ENCODE measurements around the gene SLC38A4. TPM values are rescaled to one million over a fixed set of nuclear protein-coding genes. Genes with fewer than 3 reads are reported as not detected.

SLC38A4 gene
- total RNA-seq, 1 donor, result 0.72 TPM

GRCh38 chr12:46783871-46784270 lies 41.9 kb downstream of the SLC38A4 start:
- H3K27ac ChIP-seq (ENCODE audit: low read depth, low read length), result no peak overlapping the region
- peak overlapping the region; percentile 37 for H3K4me2 ChIP-seq (ENCODE audit: insufficient read depth, low read length)
- H3K9me3 ChIP-seq (ENCODE audit: low read depth, low read length), result no peaks in the 10 kb centered on the region
- H4K20me1 ChIP-seq (ENCODE audit: insufficient read depth, low read length), result no peaks in the 10 kb centered on the region
- H3K4me3 ChIP-seq (ENCODE audit: insufficient read depth, low read length), result no peak overlapping the region
- peaks cover 52% of the 10 kb centered on the region for H3K4me1 ChIP-seq (ENCODE audit: insufficient read depth, low read length)
- TF ChIP-seq CTCF (IDR thresholded peaks at IDR 0.05; ENCODE audit: extremely low read depth, low read depth, low read length), result no peak
- no peaks in the 10 kb centered on the region for H3K36me3 ChIP-seq (ENCODE audit: insufficient read depth, low read length)
- no peak for DNase-seq (ENCODE audit: insufficient read length, low spot score, missing footprints)
- no peaks in the 10 kb centered on the region for H3K27me3 ChIP-seq (ENCODE audit: insufficient read depth, low read length)
- no peaks in the 10 kb centered on the region for H3K79me2 ChIP-seq (ENCODE audit: insufficient read depth, low read length)
- H2AFZ ChIP-seq (ENCODE audit: low read length), result no peak overlapping the region

- peaks cover 14% of the 10 kb centered on the region for H3K4me1 ChIP-seq (ENCODE audit: insufficient read depth, low read length)
- H3K27me3 ChIP-seq (ENCODE audit: insufficient read depth, low read length), result no peaks in the 10 kb centered on the region
These were observed 45.9 kb downstream of the SLC38A4 start for GRCh38 chr12:46779879-46780278.

DNA sequence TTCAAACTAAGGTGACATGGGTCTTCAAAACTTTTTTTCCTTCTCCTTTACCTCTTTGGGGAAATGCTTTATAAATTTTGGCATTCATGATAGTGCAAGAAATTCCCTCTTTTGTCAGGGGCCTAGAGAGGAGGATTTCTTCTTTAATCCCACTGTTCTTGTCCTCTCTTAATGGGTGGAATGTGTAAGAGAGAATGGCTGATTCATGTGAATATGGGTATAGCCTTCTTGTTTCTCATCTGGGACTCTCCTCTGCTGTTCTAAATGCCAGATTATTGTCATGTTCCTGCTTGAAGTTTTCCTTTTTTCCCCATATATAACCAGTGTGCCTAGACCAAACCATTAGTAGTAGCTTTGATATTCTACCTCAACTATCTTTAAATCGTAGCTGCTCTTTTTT lies 46.7 kb downstream of the SLC38A4 start:
- no peak for DNase-seq (ENCODE audit: insufficient read length, low spot score, missing footprints)
- Histone ChIP-seq H3K9me3 (ENCODE audit: low read depth, low read length) (no peaks in the 10 kb centered on the region), H3K4me3 (ENCODE audit: insufficient read depth, low read length) (no peak overlapping the region), H3K4me2 (ENCODE audit: insufficient read depth, low read length) (no peak overlapping the region), H3K36me3 (ENCODE audit: insufficient read depth, low read length) (no peaks in the 10 kb centered on the region), H3K27ac (ENCODE audit: low read depth, low read length) (no peak overlapping the region), H3K79me2 (ENCODE audit: insufficient read depth, low read length) (no peaks in the 10 kb centered on the region), H3K27me3 (ENCODE audit: insufficient read depth, low read length) (no peaks in the 10 kb centered on the region), H2AFZ (ENCODE audit: low read length) (no peak overlapping the region), H4K20me1 (ENCODE audit: insufficient read depth, low read length) (no peaks in the 10 kb centered on the region), H3K4me1 (ENCODE audit: insufficient read depth, low read length) (peaks cover 12% of the 10 kb centered on the region)
- no peak for TF ChIP-seq CTCF (IDR thresholded peaks at IDR 0.05; ENCODE audit: extremely low read depth, low read depth, low read length)

More at GRCh38 chr12:46779879-46780278, 45.9 kb downstream of the SLC38A4 start:
- Histone ChIP-seq H3K4me2 (ENCODE audit: insufficient read depth, low read length) (no peak overlapping the region), H3K9me3 (ENCODE audit: low read depth, low read length) (no peaks in the 10 kb centered on the region), H3K36me3 (ENCODE audit: insufficient read depth, low read length) (no peaks in the 10 kb centered on the region), H3K27ac (ENCODE audit: low read depth, low read length) (no peak overlapping the region), H4K20me1 (ENCODE audit: insufficient read depth, low read length) (no peaks in the 10 kb centered on the region), H3K79me2 (ENCODE audit: insufficient read depth, low read length) (no peaks in the 10 kb centered on the region), H3K4me3 (ENCODE audit: insufficient read depth, low read length) (no peak overlapping the region), H2AFZ (ENCODE audit: low read length) (no peak overlapping the region)
- no peak for DNase-seq (ENCODE audit: insufficient read length, low spot score, missing footprints)
- no peak for TF ChIP-seq CTCF (IDR thresholded peaks at IDR 0.05; ENCODE audit: extremely low read depth, low read depth, low read length)

DNA sequence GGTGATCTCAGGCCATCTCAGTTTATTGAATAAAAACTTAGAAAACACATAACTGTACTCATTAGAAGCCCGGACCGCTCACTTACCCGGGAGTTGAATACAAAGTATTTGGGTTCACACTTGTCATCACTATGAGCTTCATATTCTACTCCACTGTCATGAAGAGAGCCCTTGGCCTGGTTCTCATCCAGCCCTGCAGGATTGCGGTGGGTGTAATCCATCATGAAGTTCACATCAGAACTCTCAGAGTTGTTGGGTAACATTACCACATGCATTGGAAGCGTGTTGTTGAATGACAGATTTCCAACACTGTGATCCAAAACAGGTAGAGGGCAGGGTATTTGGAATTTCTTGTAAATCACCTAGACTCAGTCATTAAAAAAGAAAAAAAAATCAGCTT lies 47.4 kb downstream of the SLC38A4 start:
- DNase-seq (ENCODE audit: insufficient read length, low spot score, missing footprints), result no peak
- Histone ChIP-seq H3K79me2 (ENCODE audit: insufficient read depth, low read length) (no peaks in the 10 kb centered on the region), H3K9me3 (ENCODE audit: low read depth, low read length) (no peaks in the 10 kb centered on the region), H4K20me1 (ENCODE audit: insufficient read depth, low read length) (no peaks in the 10 kb centered on the region), H3K4me1 (ENCODE audit: insufficient read depth, low read length) (peaks cover 13% of the 10 kb centered on the region), H2AFZ (ENCODE audit: low read length) (no peak overlapping the region), H3K36me3 (ENCODE audit: insufficient read depth, low read length) (no peaks in the 10 kb centered on the region), H3K4me3 (ENCODE audit: insufficient read depth, low read length) (no peak overlapping the region), H3K4me2 (ENCODE audit: insufficient read depth, low read length) (no peak overlapping the region), H3K27ac (ENCODE audit: low read depth, low read length) (no peak overlapping the region), H3K27me3 (ENCODE audit: insufficient read depth, low read length) (no peaks in the 10 kb centered on the region)
- no peak for TF ChIP-seq CTCF (IDR thresholded peaks at IDR 0.05; ENCODE audit: extremely low read depth, low read depth, low read length)
